Liver (tissue), 9 donors: Measurements from ENCODE around the gene FXYD4. TPM values are rescaled to one million over a fixed set of nuclear protein-coding genes. Genes with fewer than 3 reads are reported as not detected.

ENCODE experiments used
- DNase-seq: peaks from one replicate; pipeline ENCODE4 v3.0.0-alpha.2; 2017; ENCODE audit warnings: low spot score
- H3K27ac ChIP-seq, 2 donors: one replicate each; pipeline ENCODE4 v1.7.0; 2013; ENCODE audit warnings: inconsistent platforms in 2 of 2, low read length in 2 of 2, control low read depth in 1 of 2, low read depth in 1 of 2, mild to moderate bottlenecking in 1 of 2
- H3K27me3 ChIP-seq, 4 donors: one replicate each; pipeline versions ENCODE4 v1.6.1 to v1.7.0; 2013; ENCODE audit warnings: low read length in 3 of 4, inconsistent platforms in 1 of 4, mild to moderate bottlenecking in 1 of 4, moderate library complexity in 1 of 4; ENCODE audit not compliant: control insufficient read depth in 4 of 4, insufficient read depth in 4 of 4
- H3K36me3 ChIP-seq, 4 donors: one replicate each; pipeline versions ENCODE4 v1.6.1 to v1.7.0; 2013; ENCODE audit warnings: low read length in 3 of 4, mild to moderate bottlenecking in 3 of 4, low read depth in 1 of 4, moderate library complexity in 1 of 4; ENCODE audit not compliant: control insufficient read depth in 4 of 4, insufficient read depth in 3 of 4
- H3K4me1 ChIP-seq, 4 donors: one replicate each; pipeline versions ENCODE4 v1.6.1 to v1.7.0; 2013; ENCODE audit warnings: low read length in 3 of 4, mild to moderate bottlenecking in 3 of 4, moderate library complexity in 1 of 4; ENCODE audit not compliant: control insufficient read depth in 4 of 4, insufficient read depth in 4 of 4
- H3K4me3 ChIP-seq, 3 donors: one replicate each; pipeline versions ENCODE4 v1.6.1 to v1.7.0; 2013; ENCODE audit warnings: low read length in 3 of 3, control low read depth in 1 of 3, low read depth in 1 of 3, mild to moderate bottlenecking in 1 of 3
- H3K9ac ChIP-seq, 2 donors: one replicate each; pipeline ENCODE4 v1.7.0; 2013; ENCODE audit warnings: low read length in 2 of 2, mild to moderate bottlenecking in 2 of 2, moderate library complexity in 2 of 2, control low read depth in 1 of 2, low read depth in 1 of 2
- H3K9me3 ChIP-seq, 4 donors: one replicate each; pipeline versions ENCODE4 v1.6.1 to v1.7.0; 2013; ENCODE audit warnings: low read length in 3 of 4; ENCODE audit not compliant: control insufficient read depth in 4 of 4
- ATF3 ChIP-seq: IDR thresholded peaks from 2 replicates; pipeline ENCODE4 v1.6.1; 2016; ENCODE audit warnings: antibody characterized with exemption
- CTCF ChIP-seq: fragments of 150-350 bp; IDR thresholded peaks from 2 replicates; pipeline ENCODE4 v1.5.1; 2017; ENCODE audit warnings: improper control_type of control experiment, low read depth, low read length; ENCODE audit not compliant: missing input control
- EGR1 ChIP-seq, 2 donors: IDR thresholded peaks; 2 replicates each; pipeline ENCODE4 v1.6.1; 2016 to 2018; ENCODE audit warnings: antibody characterized with exemption in 2 of 2, low read depth in 2 of 2
- FOXA1 ChIP-seq: IDR thresholded peaks from 2 replicates; pipeline ENCODE4 v1.6.1; 2016; ENCODE audit warnings: antibody characterized with exemption
- FOXA2 ChIP-seq: IDR thresholded peaks from 2 replicates; pipeline ENCODE4 v1.6.1; 2016; ENCODE audit warnings: antibody characterized with exemption
- GABPA ChIP-seq, 2 donors: IDR thresholded peaks in 1 of 2; conservative IDR thresholded peaks in 1 of 2; 2 replicates each; pipeline ENCODE4 v1.6.1; 2016; ENCODE audit warnings: antibody characterized with exemption in 2 of 2, mild to moderate bottlenecking in 1 of 2, moderate library complexity in 1 of 2
- HNF4A ChIP-seq, 2 donors: conservative IDR thresholded peaks; 2 replicates each; pipeline ENCODE4 v1.6.1; 2016; ENCODE audit warnings: antibody characterized with exemption in 2 of 2, mild to moderate bottlenecking in 2 of 2
- HNF4G ChIP-seq: IDR thresholded peaks from 2 replicates; pipeline ENCODE4 v1.6.1; 2016; ENCODE audit warnings: antibody characterized with exemption
- JUND ChIP-seq, 2 donors: IDR thresholded peaks; 2 replicates each; pipeline ENCODE4 v1.6.1; 2016; ENCODE audit warnings: antibody characterized with exemption in 2 of 2
- NR2F2 ChIP-seq: IDR thresholded peaks from 2 replicates; pipeline ENCODE4 v1.6.1; 2016; ENCODE audit warnings: antibody characterized with exemption
- RAD21 ChIP-seq, 2 donors: IDR thresholded peaks; 2 replicates each; pipeline ENCODE4 v1.6.1; 2016; ENCODE audit warnings: antibody characterized with exemption in 2 of 2, mild to moderate bottlenecking in 2 of 2
- RXRA ChIP-seq, 2 donors: IDR thresholded peaks; 2 replicates each; pipeline ENCODE4 v1.6.1; 2017 to 2018; ENCODE audit warnings: antibody characterized with exemption in 2 of 2, mild to moderate bottlenecking in 1 of 2
- SP1 ChIP-seq: IDR thresholded peaks from 2 replicates; pipeline ENCODE4 v1.6.1; 2018; ENCODE audit warnings: antibody characterized with exemption, mild to moderate bottlenecking
- TAF1 ChIP-seq: conservative IDR thresholded peaks from 2 replicates; pipeline ENCODE4 v1.6.1; 2016; ENCODE audit warnings: antibody characterized with exemption, mild to moderate bottlenecking
- YY1 ChIP-seq: IDR thresholded peaks from 2 replicates; pipeline ENCODE4 v1.6.1; 2016; ENCODE audit warnings: antibody characterized with exemption, mild to moderate bottlenecking
- ZBTB33 ChIP-seq: IDR thresholded peaks from 2 replicates; pipeline ENCODE4 v1.6.1; 2016; ENCODE audit warnings: antibody characterized with exemption
- WGBS: extraction: QIAGEN DNeasy Blood & Tissue Kit; methylation state at CpG from one replicate; pipeline ENCODE4 v1.1.7; 2013; 5-methylcytosine and 5-hydroxymethylcytosine counted together
- polyA plus RNA-seq, 2 donors: library from polyadenylated mRNA; stranded (reverse) in 1 of 2; unstranded in 1 of 2; fragments of 200-250 nt in 1 of 2; fragments of >200 nt in 1 of 2; fragmentation: Nextera tagmentation in 1 of 2; extraction: Ambion mirVana in 1 of 2; gene quantifications; one replicate each; pipeline versions ENCODE4 v1.2.1 to v1.2.3, GENCODE V29; 2013 to 2015
- total RNA-seq, 2 donors: library from RNA; depleted of rRNA; stranded (reverse); fragments of >200 nt; gene quantifications; one replicate each; pipeline ENCODE4 v1.2.3, GENCODE V29; 2014
- TF ChIP-seq, protein P1 (sequence below): IDR thresholded peaks from 2 replicates; pipeline ENCODE4 v1.6.1; 2016; ENCODE audit warnings: antibody characterized with exemption, mild to moderate bottlenecking
- TF ChIP-seq, protein P2 (sequence below): IDR thresholded peaks from 2 replicates; pipeline ENCODE4 v1.6.1; 2016; ENCODE audit warnings: antibody characterized with exemption
- donor health status: healthy.
- donor health status: healthy.
- donor health status: healthy.
- donor health status: healthy.
- donor health status: healthy.

The FXYD4 gene
- total and polyA plus RNA-seq, 4 donors = not detected

DNA sequence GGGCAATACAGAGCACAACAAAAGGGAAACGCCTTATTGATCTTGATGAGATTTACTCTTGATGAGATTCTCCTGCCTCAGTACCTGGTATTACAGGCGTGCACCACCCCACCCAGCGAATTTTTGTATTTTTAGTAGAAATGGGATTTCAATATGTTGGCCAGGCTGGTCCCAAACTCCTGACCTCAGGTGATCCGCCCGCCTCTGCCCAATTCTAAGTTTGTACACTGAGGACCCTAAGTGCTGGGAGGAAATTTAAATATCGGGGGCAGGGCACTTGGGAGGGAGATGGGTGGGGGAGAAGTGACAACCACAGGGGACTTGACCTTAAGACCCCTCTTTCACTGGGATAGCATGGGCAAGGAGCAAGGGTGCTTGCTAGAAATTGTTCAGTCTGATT, 23.4 kb downstream of the FXYD4 start:
- WGBS = 76% methylated on average over 6 of the region's 6 CpGs
- DNase-seq = no peak
- H3K4me1 ChIP-seq = peaks cover 6 to 58% (median 45%) of the 10 kb centered on the region in 4 donors
- H3K9ac ChIP-seq = peak overlapping the region in 1 of 2 donors; percentile 21
- H3K27me3 ChIP-seq = no peaks in the 10 kb centered on the region
- H3K4me3 ChIP-seq = no peak overlapping the region
- H3K27ac ChIP-seq = no peak overlapping the region
- H3K36me3 ChIP-seq = peaks cover 11 to 37% (median 34%) of the 10 kb centered on the region in 4 donors
- no peaks in the 10 kb centered on the region for H3K9me3 ChIP-seq
- TF ChIP-seq NR2F2 = no peak
- TF ChIP-seq ZBTB33 = no peak
- TF ChIP-seq EGR1 (IDR thresholded peaks at IDR 0.05; ENCODE audit: low read depth in 2 of 2) = no peak
- TF ChIP-seq ATF3 = no peak
- no peak for TF ChIP-seq HNF4G
- no peak for TF ChIP-seq SP1
- TF ChIP-seq FOXA2 = no peak

GRCh38 chr10:43395571-43396060, 24.2 kb downstream of the FXYD4 start:
- H3K4me3 ChIP-seq = peak overlapping the region; percentile 83 to 87 (median 85)
- H3K9ac ChIP-seq = peak overlapping the region; percentile 49 to 63
- no peaks in the 10 kb centered on the region for H3K9me3 ChIP-seq
- peaks cover 11 to 29% (median 27%) of the 10 kb centered on the region in 4 donors for H3K36me3 ChIP-seq
- no peak for DNase-seq
- peaks cover 7 to 63% (median 47%) of the 10 kb centered on the region in 4 donors for H3K4me1 ChIP-seq
- H3K27ac ChIP-seq = peak overlapping the region; percentile 95 to 97
- no peaks in the 10 kb centered on the region for H3K27me3 ChIP-seq
- TF ChIP-seq YY1 (no peak), RXRA (IDR thresholded peaks at IDR 0.05) (no peak), HNF4A (conservative IDR thresholded peaks at IDR 0.05) (no peak), CTCF (no peak), EGR1 (IDR thresholded peaks at IDR 0.05; ENCODE audit: low read depth in 2 of 2) (no peak), JUND (IDR thresholded peaks at IDR 0.05) (no peak), ATF3 (no peak), GABPA (IDR thresholded peaks at IDR 0.05 in 1 of 2, conservative IDR thresholded peaks at IDR 0.05 in 1 of 2) (no peak), RAD21 (IDR thresholded peaks at IDR 0.05) (no peak), NR2F2 (no peak), FOXA1 (no peak), FOXA2 (no peak), ZBTB33 (no peak), TAF1 (no peak), HNF4G (no peak), SP1 (no peak)
- TF ChIP-seq, protein P1, sequence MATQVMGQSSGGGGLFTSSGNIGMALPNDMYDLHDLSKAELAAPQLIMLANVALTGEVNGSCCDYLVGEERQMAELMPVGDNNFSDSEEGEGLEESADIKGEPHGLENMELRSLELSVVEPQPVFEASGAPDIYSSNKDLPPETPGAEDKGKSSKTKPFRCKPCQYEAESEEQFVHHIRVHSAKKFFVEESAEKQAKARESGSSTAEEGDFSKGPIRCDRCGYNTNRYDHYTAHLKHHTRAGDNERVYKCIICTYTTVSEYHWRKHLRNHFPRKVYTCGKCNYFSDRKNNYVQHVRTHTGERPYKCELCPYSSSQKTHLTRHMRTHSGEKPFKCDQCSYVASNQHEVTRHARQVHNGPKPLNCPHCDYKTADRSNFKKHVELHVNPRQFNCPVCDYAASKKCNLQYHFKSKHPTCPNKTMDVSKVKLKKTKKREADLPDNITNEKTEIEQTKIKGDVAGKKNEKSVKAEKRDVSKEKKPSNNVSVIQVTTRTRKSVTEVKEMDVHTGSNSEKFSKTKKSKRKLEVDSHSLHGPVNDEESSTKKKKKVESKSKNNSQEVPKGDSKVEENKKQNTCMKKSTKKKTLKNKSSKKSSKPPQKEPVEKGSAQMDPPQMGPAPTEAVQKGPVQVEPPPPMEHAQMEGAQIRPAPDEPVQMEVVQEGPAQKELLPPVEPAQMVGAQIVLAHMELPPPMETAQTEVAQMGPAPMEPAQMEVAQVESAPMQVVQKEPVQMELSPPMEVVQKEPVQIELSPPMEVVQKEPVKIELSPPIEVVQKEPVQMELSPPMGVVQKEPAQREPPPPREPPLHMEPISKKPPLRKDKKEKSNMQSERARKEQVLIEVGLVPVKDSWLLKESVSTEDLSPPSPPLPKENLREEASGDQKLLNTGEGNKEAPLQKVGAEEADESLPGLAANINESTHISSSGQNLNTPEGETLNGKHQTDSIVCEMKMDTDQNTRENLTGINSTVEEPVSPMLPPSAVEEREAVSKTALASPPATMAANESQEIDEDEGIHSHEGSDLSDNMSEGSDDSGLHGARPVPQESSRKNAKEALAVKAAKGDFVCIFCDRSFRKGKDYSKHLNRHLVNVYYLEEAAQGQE = no peak
- TF ChIP-seq, protein P2, sequence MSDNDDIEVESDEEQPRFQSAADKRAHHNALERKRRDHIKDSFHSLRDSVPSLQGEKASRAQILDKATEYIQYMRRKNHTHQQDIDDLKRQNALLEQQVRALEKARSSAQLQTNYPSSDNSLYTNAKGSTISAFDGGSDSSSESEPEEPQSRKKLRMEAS = no peak
- WGBS = 8% methylated on average over 18 of the region's 18 CpGs
